Liver (tissue), 3 donors: ENCODE results near the gene RGS17.

Experiments used
- FOXA1 ChIP-seq: IDR thresholded peaks from 2 replicates; pipeline ENCODE4 v1.6.1; 2016; ENCODE audit warnings: antibody characterized with exemption
- TAF1 ChIP-seq: conservative IDR thresholded peaks from 2 replicates; pipeline ENCODE4 v1.6.1; 2016; ENCODE audit warnings: antibody characterized with exemption, mild to moderate bottlenecking
- TF ChIP-seq, protein P1 (sequence below): fragments of 150-350 bp; IDR thresholded peaks from 2 replicates; pipeline ENCODE4 v1.5.1; 2017; ENCODE audit warnings: improper control_type of control experiment, low read depth, low read length; ENCODE audit not compliant: missing input control
- donor health status: healthy.
- donor health status: healthy.

DNA sequence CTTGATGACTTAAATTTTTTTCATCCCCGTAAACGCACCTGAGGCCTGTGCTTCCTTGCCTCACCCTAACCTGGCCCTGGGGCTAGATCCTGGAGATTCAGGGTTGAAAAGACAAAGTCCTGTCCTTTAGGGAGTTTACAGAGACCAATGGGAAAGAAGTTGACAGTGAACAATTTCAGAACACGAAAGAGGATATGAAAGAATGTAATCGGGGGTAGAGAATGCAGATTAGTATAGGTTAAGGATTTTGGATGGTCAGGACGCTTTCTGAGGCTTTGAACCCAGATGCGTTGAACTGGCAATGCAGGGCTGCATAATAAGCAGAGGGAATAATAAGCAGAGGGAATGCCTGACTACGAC, 146.6 kb downstream of the RGS17 start:
- TF ChIP-seq, protein P1, sequence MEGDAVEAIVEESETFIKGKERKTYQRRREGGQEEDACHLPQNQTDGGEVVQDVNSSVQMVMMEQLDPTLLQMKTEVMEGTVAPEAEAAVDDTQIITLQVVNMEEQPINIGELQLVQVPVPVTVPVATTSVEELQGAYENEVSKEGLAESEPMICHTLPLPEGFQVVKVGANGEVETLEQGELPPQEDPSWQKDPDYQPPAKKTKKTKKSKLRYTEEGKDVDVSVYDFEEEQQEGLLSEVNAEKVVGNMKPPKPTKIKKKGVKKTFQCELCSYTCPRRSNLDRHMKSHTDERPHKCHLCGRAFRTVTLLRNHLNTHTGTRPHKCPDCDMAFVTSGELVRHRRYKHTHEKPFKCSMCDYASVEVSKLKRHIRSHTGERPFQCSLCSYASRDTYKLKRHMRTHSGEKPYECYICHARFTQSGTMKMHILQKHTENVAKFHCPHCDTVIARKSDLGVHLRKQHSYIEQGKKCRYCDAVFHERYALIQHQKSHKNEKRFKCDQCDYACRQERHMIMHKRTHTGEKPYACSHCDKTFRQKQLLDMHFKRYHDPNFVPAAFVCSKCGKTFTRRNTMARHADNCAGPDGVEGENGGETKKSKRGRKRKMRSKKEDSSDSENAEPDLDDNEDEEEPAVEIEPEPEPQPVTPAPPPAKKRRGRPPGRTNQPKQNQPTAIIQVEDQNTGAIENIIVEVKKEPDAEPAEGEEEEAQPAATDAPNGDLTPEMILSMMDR, result no peak
- TF ChIP-seq FOXA1 (no peak), TAF1 (no peak)
